Mucosa of descending colon (tissue), 3 donors: ENCODE data around the gene FN3K. TPM values are rescaled to one million over a fixed set of nuclear protein-coding genes. Genes with fewer than 3 reads are reported as not detected.

Experiments used
- ATAC-seq: fragments of 200-7000 bp; cut with Tn5 transposase; one replicate; pipeline ENCODE4 v1.9.1; 2020; ENCODE audit warnings: mild to moderate bottlenecking, moderate library complexity
- DNase-seq, 3 donors: peaks; one replicate each; pipeline ENCODE4 v3.0.0-alpha.2; 2020
- H3K36me3 ChIP-seq: fragments of 200-600 bp; one replicate; pipeline ENCODE4 v1.8.0; 2021; ENCODE audit warnings: low read depth, mild to moderate bottlenecking
- H3K4me1 ChIP-seq: fragments of 200-600 bp; one replicate; pipeline ENCODE4 v1.8.0; 2021; ENCODE audit warnings: low read depth, mild to moderate bottlenecking
- H3K4me3 ChIP-seq: fragments of 200-600 bp; one replicate; pipeline ENCODE4 v1.8.0; 2021; ENCODE audit warnings: mild to moderate bottlenecking
- H3K9me3 ChIP-seq: fragments of 200-600 bp; one replicate; pipeline ENCODE4 v1.8.0; 2021; ENCODE audit warnings: mild to moderate bottlenecking
- intact Hi-C, 2 donors: fragments of 100-400 bp; cut with DNase I in 1 of 2; cut with micrococcal nuclease in 1 of 2; formaldehyde crosslinking; loops; one replicate each; pipeline versions ENCODE4 v1.11.0 to v1.11.1; 2022; cut with DNase I, micrococcal nuclease
- total RNA-seq, 3 donors: library from RNA; stranded (reverse); fragmentation: NEBNext Ultra II Directional in 2 of 3; extraction: Animal tissue kit (Norgen Biotek cat#: 25700) in 2 of 3; gene quantifications; one replicate each; pipeline versions ENCODE4 v1.2.1 to v1.2.4, GENCODE V29; 2021 to 2023
- TF ChIP-seq, protein P1 (sequence below): fragments of 200-600 bp; IDR thresholded peaks from one replicate; pipeline ENCODE4 v1.8.0; 2022; ENCODE audit warnings: antibody characterized with exemption, mild to moderate bottlenecking
- donor health status: DM: no; HTN: no; CAD: no; lungs with moderate emphysema.
- donor health status: DM: no; HTN: no; CAD: no.
- donor health status: DM: no; HTN: yes; CAD: no.

FN3K gene
- total RNA-seq, 3 donors from 2014 or later = 39.4 to 45.5 (median 40.8) TPM

DNA sequence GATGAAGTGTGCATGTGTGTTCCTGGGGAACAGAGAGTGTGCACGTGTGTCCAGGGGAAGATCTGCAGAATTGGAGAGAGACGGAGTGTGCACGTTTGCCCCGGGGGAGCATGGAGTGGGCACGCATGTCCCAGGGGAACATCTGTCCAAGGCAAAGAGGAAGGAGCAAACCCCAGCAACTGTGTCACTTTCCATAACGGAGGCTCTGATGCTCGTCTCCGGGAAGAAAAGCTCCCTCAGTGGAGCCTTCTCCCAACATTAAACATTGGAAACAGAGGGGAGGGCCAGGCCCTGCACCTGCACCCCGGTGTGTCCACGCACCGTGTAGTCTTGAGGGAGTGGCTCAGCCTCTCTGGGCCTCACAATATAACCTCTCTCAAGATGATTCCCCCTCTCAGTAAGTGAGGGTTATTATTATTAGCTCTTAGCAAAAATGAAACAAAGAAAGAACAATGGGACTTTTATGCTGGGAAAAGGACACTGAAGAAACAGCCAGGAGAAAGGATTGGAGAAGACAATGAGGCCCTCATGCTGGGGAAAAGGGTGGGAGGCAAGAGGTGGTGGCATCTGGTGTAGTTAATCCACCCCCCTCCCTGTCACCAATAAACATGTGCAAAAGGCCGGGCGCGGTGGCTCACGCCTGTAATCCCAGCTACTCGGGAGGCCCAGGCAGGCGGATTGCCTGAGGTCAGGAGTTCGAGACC lies 44.5 kb upstream of the FN3K start:
- H3K4me1 ChIP-seq = no peaks in the 10 kb centered on the region
- intact Hi-C loops = no loop called here
- ATAC-seq (no peak), DNase-seq (peak in 2 of 3 donors; percentile 17 to 20)
- TF ChIP-seq, protein P1, sequence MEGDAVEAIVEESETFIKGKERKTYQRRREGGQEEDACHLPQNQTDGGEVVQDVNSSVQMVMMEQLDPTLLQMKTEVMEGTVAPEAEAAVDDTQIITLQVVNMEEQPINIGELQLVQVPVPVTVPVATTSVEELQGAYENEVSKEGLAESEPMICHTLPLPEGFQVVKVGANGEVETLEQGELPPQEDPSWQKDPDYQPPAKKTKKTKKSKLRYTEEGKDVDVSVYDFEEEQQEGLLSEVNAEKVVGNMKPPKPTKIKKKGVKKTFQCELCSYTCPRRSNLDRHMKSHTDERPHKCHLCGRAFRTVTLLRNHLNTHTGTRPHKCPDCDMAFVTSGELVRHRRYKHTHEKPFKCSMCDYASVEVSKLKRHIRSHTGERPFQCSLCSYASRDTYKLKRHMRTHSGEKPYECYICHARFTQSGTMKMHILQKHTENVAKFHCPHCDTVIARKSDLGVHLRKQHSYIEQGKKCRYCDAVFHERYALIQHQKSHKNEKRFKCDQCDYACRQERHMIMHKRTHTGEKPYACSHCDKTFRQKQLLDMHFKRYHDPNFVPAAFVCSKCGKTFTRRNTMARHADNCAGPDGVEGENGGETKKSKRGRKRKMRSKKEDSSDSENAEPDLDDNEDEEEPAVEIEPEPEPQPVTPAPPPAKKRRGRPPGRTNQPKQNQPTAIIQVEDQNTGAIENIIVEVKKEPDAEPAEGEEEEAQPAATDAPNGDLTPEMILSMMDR = no peak
- H3K9me3 ChIP-seq = peaks cover 7% of the 10 kb centered on the region
- H3K4me3 ChIP-seq = no peak overlapping the region
- H3K36me3 ChIP-seq = no peaks in the 10 kb centered on the region

DNA sequence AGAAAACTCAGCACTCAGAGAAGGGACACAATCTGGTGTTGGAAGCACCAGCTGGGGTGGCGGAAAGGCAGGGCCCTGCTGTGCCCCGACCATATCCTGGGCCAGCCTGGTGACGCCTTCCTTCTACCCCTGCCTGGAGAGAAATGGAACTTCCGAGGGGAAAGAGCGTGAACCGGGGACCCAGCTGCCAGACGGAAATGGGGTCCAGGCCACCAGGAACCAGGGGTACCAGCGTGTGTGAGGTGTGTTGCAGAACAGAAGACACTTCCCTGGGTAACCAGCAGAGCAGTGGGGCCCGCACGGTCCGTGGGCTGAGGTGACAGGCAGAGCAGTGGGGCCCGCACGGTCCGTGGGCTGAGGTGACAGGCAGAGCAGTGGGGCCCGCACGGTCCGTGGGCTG lies 43.7 kb upstream of the FN3K start:
- ATAC-seq = no peak
- intact Hi-C loops = no loop called here
- H3K4me3 ChIP-seq = no peak overlapping the region
- peaks cover 7% of the 10 kb centered on the region for H3K9me3 ChIP-seq
- peaks cover 1% of the 10 kb centered on the region for H3K4me1 ChIP-seq
- H3K36me3 ChIP-seq = no peaks in the 10 kb centered on the region
- peak in 2 of 3 donors; percentile 8 to 25 for DNase-seq
- TF ChIP-seq, protein P1 = no peak

DNA sequence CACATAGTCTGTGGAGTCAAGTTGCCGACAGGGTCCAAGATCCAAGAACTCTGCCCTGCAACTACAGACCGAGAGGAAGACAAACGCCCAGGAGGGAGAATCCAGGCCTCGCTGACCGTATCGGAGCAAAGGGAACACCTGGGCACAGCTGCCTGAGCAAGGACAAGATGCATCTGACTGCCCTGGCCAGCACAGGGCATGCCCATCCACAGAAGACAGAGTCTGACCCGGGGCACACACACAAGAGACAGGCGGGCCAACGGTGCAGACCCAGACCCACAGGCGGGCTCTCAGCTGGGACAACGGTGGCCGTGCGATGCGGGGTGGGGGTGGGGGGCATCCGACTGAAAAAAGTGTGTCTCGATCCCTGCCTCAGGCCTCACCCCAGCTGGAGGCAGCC lies 43.1 kb upstream of the FN3K start:
- no peaks in the 10 kb centered on the region for H3K36me3 ChIP-seq
- TF ChIP-seq, protein P1 = no peak
- H3K4me3 ChIP-seq = no peak overlapping the region
- DNase-seq (peak in 2 of 3 donors; percentile 24 to 25), ATAC-seq (no peak)
- peaks cover 7% of the 10 kb centered on the region for H3K9me3 ChIP-seq
- intact Hi-C loops = no loop called here
- H3K4me1 ChIP-seq = peaks cover 7% of the 10 kb centered on the region

DNA sequence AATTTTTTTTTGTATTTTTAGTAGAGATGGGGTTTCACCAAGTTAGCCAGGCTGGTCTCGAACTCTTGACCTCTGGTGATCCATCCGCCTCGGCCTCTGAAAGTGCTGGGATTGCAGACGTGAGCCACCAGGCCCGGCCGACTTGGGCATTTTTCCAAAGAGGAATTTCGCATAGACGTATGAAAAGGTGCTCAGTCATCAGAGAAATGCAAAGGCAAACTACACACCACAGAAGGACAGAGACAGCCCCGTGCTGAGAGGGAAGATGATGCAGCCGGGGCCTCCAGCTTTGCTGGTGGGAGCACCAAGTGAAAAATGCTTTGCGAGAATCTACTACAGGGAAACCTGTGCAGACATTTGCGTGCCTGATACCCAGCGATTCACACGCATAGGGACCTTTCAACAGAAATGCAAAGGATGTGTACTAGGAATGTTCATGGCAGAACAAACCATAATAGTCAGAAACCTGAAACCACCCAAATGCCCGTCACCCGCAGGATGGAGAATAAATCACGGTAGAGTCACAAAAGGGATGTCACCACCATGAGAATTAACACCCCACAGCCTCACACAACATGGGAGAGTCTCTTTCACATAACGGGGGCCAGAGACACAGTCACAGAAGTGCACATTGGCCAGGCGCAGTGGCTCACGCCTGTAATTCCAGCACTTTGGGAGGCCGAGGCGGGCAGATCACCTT lies 42.1 kb upstream of the FN3K start:
- ATAC-seq = no peak
- TF ChIP-seq, protein P1 = no peak
- no peak overlapping the region for H3K4me3 ChIP-seq

DNA sequence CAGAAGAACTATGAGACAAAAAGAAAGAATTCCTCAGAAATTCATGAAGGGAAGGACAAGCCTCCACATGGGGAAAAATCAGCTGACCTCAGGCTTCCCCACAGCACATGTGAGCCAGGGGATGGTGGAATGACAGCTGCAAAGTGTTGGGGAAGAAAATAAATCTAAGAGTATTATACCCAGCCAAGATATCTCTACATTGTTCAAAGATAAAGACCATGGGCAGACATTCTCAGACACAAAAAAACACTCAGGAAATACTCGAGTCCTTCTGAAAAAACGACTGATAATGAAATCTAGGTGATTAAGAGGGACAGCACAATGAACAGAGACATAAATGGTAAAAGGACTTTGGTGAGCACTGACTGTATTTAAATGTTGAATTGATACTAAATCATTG lies 40.8 kb upstream of the FN3K start:
- ATAC-seq = no peak
- intact Hi-C loops = no loop called here
- no peak for DNase-seq
- TF ChIP-seq, protein P1 = no peak
- Histone ChIP-seq H3K4me3 (no peak overlapping the region), H3K9me3 (peaks cover 7% of the 10 kb centered on the region), H3K36me3 (peaks cover 5% of the 10 kb centered on the region), H3K4me1 (peaks cover 12% of the 10 kb centered on the region)

More for the DNA sequence above, 42.1 kb upstream of the FN3K start:
- intact Hi-C loops = no loop called here
- DNase-seq = peak in 2 of 3 donors; percentile 10 to 17
- no peaks in the 10 kb centered on the region for H3K36me3 ChIP-seq
- H3K9me3 ChIP-seq = peaks cover 7% of the 10 kb centered on the region
- peaks cover 9% of the 10 kb centered on the region for H3K4me1 ChIP-seq
